Measurements from ENCODE around the gene YLPM1. TPM values are rescaled to one million over a fixed set of nuclear protein-coding genes. Genes with fewer than 3 reads are reported as not detected.

The YLPM1 gene
- total and polyA plus RNA-seq, 2 donors (not counting 1 experiment from before 2014, with no cell fraction given): 9.7 to 31.9 TPM

GRCh38 chr14:74875941-74876913 lies 113.1 kb downstream of the YLPM1 start, which contains the start of gene PROX2:
Gene PROX2, minus strand, starts transcription at chr14:74876145. Its CDS starts 12,311 bp downstream, at chr14:74863834.
- Histone ChIP-seq H3K4me1 (ENCODE audit: control insufficient read depth, extremely low read depth, insufficient read depth, low read length) (peaks cover 4% of the 10 kb centered on the region), H3K79me2 (ENCODE audit: control insufficient read depth, insufficient read depth, low read length) (no peaks in the 10 kb centered on the region), H4K20me1 (ENCODE audit: control insufficient read depth, extremely low read depth, insufficient read depth, low read length) (no peaks in the 10 kb centered on the region), H2AFZ (ENCODE audit: low read length) (no peak within 1 kb of the TSS), H3K27me3 (ENCODE audit: control insufficient read depth, insufficient read depth, low read length) (peaks cover 4% of the 10 kb centered on the region), H3K4me3 (replicated peaks in 1 of 4; ENCODE audit: control extremely low read depth in 1 of 4, insufficient read depth in 1 of 4, low read depth in 3 of 4, low read length in 4 of 4) (no peak within 1 kb of the TSS), H3K9ac (ENCODE audit: insufficient read depth, low read length) (no peak within 1 kb of the TSS), H3K36me3 (ENCODE audit: control insufficient read depth, insufficient read depth, low read length) (no peaks in the 10 kb centered on the region), H3K4me2 (ENCODE audit: extremely low read depth, insufficient read depth, low read length) (no peak within 1 kb of the TSS), H3K27ac (ENCODE audit: insufficient read depth, low read length) (no peak within 1 kb of the TSS), H3K9me3 (ENCODE audit: control insufficient read depth, insufficient read depth, low read depth, low read length) (no peaks in the 10 kb centered on the region)
- no peak for DNase-seq (ENCODE audit: low read depth in 2 of 2)
- TF ChIP-seq EZH2 (IDR thresholded peaks at IDR 0.05; ENCODE audit: low read length, missing control alignments) (no peak), CTCF (conservative IDR thresholded peaks at IDR 0.05 in 1 of 2, IDR thresholded peaks at IDR 0.05 in 1 of 2; ENCODE audit: low read depth in 1 of 2, low read length in 2 of 2) (no peak)

GRCh38 chr14:74879427-74880182 lies 116.5 kb downstream of the YLPM1 start:
- no peaks in the 10 kb centered on the region for H4K20me1 ChIP-seq (ENCODE audit: control insufficient read depth, extremely low read depth, insufficient read depth, low read length)
- H3K27ac ChIP-seq (ENCODE audit: insufficient read depth, low read length): no peak overlapping the region
- H3K9ac ChIP-seq (ENCODE audit: insufficient read depth, low read length): no peak overlapping the region
- H3K4me3 ChIP-seq (replicated peaks in 1 of 4; ENCODE audit: control extremely low read depth in 1 of 4, insufficient read depth in 1 of 4, low read depth in 3 of 4, low read length in 4 of 4): no peak overlapping the region
- TF ChIP-seq EZH2 (IDR thresholded peaks at IDR 0.05; ENCODE audit: low read length, missing control alignments) (no peak), CTCF (conservative IDR thresholded peaks at IDR 0.05 in 1 of 2, IDR thresholded peaks at IDR 0.05 in 1 of 2; ENCODE audit: low read depth in 1 of 2, low read length in 2 of 2) (no peak)
- no peak overlapping the region for H2AFZ ChIP-seq (ENCODE audit: low read length)
- peaks cover 28% of the 10 kb centered on the region for H3K79me2 ChIP-seq (ENCODE audit: control insufficient read depth, insufficient read depth, low read length)
- peaks cover 13% of the 10 kb centered on the region for H3K4me1 ChIP-seq (ENCODE audit: control insufficient read depth, extremely low read depth, insufficient read depth, low read length)
- no peaks in the 10 kb centered on the region for H3K27me3 ChIP-seq (ENCODE audit: control insufficient read depth, insufficient read depth, low read length)
- H3K36me3 ChIP-seq (ENCODE audit: control insufficient read depth, insufficient read depth, low read length): no peaks in the 10 kb centered on the region
- no peak overlapping the region for H3K4me2 ChIP-seq (ENCODE audit: extremely low read depth, insufficient read depth, low read length)
- H3K9me3 ChIP-seq (ENCODE audit: control insufficient read depth, insufficient read depth, low read depth, low read length): no peaks in the 10 kb centered on the region
- DNase-seq (ENCODE audit: low read depth in 2 of 2): no peak
